Lung (tissue), 16 donors: ENCODE measurements around the gene ADSL. TPM values are rescaled to one million over a fixed set of nuclear protein-coding genes. Genes with fewer than 3 reads are reported as not detected.
A peak's percentile ranks its signal among the peaks of the same experiment; 100 is the strongest.

Source experiments
- ATAC-seq: fragments of 200-7000 bp; cut with Tn5 transposase; one replicate; pipeline ENCODE4 v1.9.1; 2020; ENCODE audit warnings: moderate number of reproducible peaks; ENCODE audit not compliant: insufficient read depth, low FRiP score
- DNase-seq, 3 donors: peaks; one replicate each; pipeline ENCODE4 v3.0.0-alpha.2; 2013 to 2017
- H3K27ac ChIP-seq, 2 donors: one replicate each; pipeline ENCODE4 v1.5.1; 2013; ENCODE audit warnings: mild to moderate bottlenecking in 2 of 2, moderate library complexity in 2 of 2, control low read depth in 1 of 2, inconsistent platforms in 1 of 2, low read depth in 1 of 2, low read length in 1 of 2
- H3K27me3 ChIP-seq, 3 donors: one replicate each; pipeline ENCODE4 v1.5.1; 2013; ENCODE audit warnings: low read length in 2 of 3; ENCODE audit not compliant: control insufficient read depth in 3 of 3, insufficient read depth in 3 of 3
- H3K36me3 ChIP-seq, 4 donors: one replicate each; pipeline ENCODE4 v1.5.1; 2013; ENCODE audit warnings: low read length in 4 of 4, mild to moderate bottlenecking in 1 of 4, moderate library complexity in 1 of 4; ENCODE audit not compliant: control insufficient read depth in 4 of 4, insufficient read depth in 4 of 4
- H3K4me1 ChIP-seq, 5 donors: one replicate each; pipeline ENCODE4 v1.5.1; 2013; ENCODE audit warnings: low read length in 5 of 5, mild to moderate bottlenecking in 2 of 5, moderate library complexity in 1 of 5; ENCODE audit not compliant: control insufficient read depth in 5 of 5, insufficient read depth in 5 of 5
- H3K4me3 ChIP-seq: one replicate; pipeline ENCODE4 v1.5.1; 2013; ENCODE audit warnings: mild to moderate bottlenecking, control low read depth, moderate library complexity
- H3K9ac ChIP-seq, 2 donors: one replicate each; pipeline ENCODE4 v1.5.1; 2013; ENCODE audit warnings: low read length in 2 of 2, control low read depth in 1 of 2; ENCODE audit not compliant: insufficient read depth in 1 of 2
- H3K9me3 ChIP-seq, 4 donors: one replicate each; pipeline ENCODE4 v1.5.1; 2013; ENCODE audit warnings: low read length in 3 of 4, mild to moderate bottlenecking in 1 of 4, moderate library complexity in 1 of 4; ENCODE audit not compliant: control insufficient read depth in 4 of 4, insufficient read depth in 3 of 4
- WGBS, 2 donors: extraction: QIAGEN DNeasy Blood & Tissue Kit; methylation state at CpG; one replicate each; pipeline ENCODE4 v1.1.7; 2013; 5-methylcytosine and 5-hydroxymethylcytosine counted together
- long read RNA-seq, 5 donors: transcript quantifications; one replicate each; lab custom pipeline, GENCODE V29; 2026
- polyA plus RNA-seq, 2 donors: library from polyadenylated mRNA; stranded (reverse); fragments of 200-250 nt; gene quantifications; one replicate each; pipeline ENCODE4 v1.2.1, GENCODE V29; 2013
- total RNA-seq, 2 donors: library from RNA; depleted of rRNA in 1 of 2; stranded (reverse); fragments of >200 nt in 1 of 2; gene quantifications; one replicate each; pipeline ENCODE4 v1.2.1, GENCODE V29; 2014 to 2021
- TF ChIP-seq, protein P1 (sequence below): IDR thresholded peaks from 2 replicates; pipeline ENCODE4 v1.5.1; 2012; ENCODE audit warnings: mild to moderate bottlenecking; ENCODE audit errors: control extremely low read depth, extremely low read depth
- donor health status: control.
- donor health status: control.
- donor health status: Bipolar disorder and iron deficiency.
- donor health status: healthy.
- donor health status: DM: yes; HTN: yes; CAD: no.

Gene ADSL
- 10 to 100 TPM; 41.2 to 44.7 TPM for total RNA-seq
- polyA plus RNA-seq: 10 to 100 TPM; 35.2 to 62.9 TPM
- long read RNA-seq, donor 1, full-length matches to known transcripts: 26 of 53 reads
- long read RNA-seq, donor 1, partial matches to known transcripts: 27 of 53 reads
- long read RNA-seq, donor 1, other reads (novel, unspliced or antisense): 0 of 53 reads
- long read RNA-seq, donor 2, full-length matches to known transcripts: 5 of 5 reads
- long read RNA-seq, donor 2, partial matches to known transcripts: 0 of 5 reads
- long read RNA-seq, donor 2, other reads (novel, unspliced or antisense): 0 of 5 reads
- long read RNA-seq, donor 3, full-length matches to known transcripts: 13 of 19 reads
- long read RNA-seq, donor 3, partial matches to known transcripts: 6 of 19 reads
- long read RNA-seq, donor 3, other reads (novel, unspliced or antisense): 0 of 19 reads
- long read RNA-seq, donor 4, full-length matches to known transcripts: 15 of 37 reads
- long read RNA-seq, donor 4, partial matches to known transcripts: 22 of 37 reads
- long read RNA-seq, donor 4, other reads (novel, unspliced or antisense): 0 of 37 reads
- long read RNA-seq, donor 5, full-length matches to known transcripts: 22 of 53 reads
- long read RNA-seq, donor 5, partial matches to known transcripts: 31 of 53 reads
- long read RNA-seq, donor 5, other reads (novel, unspliced or antisense): 0 of 53 reads

DNA sequence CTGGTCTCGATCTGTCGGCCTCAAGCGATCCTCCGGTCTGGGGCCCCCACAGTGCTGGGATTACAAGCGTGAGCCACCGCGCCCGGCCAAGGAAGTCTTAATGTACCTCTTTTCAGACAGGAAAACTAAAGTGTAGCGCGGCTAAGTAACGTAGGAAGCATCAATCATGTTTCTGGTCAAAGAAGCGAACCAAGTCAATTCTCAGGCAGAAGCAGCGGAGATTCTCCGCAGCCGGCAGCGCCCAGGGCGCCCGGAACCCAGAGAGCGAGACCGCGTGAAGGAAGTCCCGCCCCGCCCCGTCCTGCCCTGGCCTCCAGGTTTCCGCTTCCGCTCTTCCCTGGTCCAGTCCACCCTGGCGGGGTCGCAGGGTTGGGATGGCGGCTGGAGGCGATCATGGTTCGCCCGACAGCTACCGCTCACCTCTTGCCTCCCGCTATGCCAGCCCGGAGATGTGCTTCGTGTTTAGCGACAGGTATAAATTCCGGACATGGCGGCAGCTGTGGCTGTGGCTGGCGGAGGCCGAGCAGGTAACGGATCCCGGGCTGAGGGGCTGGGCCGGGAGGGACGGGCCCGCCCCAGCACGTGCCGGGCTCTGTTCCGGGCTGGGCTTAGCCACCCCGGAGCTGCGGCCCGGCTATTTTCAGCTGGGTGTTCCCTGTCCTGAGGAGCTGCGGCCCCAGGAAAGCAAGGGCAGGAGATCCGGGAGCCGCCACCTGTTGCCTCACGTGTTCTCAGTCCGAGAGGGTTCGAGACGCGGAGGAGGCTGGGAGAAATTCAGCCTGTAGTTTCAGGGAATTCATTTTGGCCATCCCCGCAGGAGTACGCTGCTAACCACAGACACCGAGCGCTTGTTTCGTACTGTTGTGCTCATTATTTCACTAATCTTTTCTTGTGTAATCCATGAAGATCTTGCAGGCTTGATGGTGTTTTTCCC is at the start of gene ADSL:
ADSL (plus strand) TSS at position 316 of the 934 bp plus-strand sequence; CDS start at position 375, 59 bp downstream.
- no peaks in the 10 kb centered on the region for H3K9me3 ChIP-seq
- TF ChIP-seq, protein P1, sequence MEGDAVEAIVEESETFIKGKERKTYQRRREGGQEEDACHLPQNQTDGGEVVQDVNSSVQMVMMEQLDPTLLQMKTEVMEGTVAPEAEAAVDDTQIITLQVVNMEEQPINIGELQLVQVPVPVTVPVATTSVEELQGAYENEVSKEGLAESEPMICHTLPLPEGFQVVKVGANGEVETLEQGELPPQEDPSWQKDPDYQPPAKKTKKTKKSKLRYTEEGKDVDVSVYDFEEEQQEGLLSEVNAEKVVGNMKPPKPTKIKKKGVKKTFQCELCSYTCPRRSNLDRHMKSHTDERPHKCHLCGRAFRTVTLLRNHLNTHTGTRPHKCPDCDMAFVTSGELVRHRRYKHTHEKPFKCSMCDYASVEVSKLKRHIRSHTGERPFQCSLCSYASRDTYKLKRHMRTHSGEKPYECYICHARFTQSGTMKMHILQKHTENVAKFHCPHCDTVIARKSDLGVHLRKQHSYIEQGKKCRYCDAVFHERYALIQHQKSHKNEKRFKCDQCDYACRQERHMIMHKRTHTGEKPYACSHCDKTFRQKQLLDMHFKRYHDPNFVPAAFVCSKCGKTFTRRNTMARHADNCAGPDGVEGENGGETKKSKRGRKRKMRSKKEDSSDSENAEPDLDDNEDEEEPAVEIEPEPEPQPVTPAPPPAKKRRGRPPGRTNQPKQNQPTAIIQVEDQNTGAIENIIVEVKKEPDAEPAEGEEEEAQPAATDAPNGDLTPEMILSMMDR: no peak
- H3K36me3 ChIP-seq: peaks cover 4 to 12% (median 7%) of the 10 kb centered on the region in 4 donors
- peak within 1 kb of the TSS; percentile 90 for H3K4me3 ChIP-seq
- WGBS, 2 donors: 0 to 1% methylated on average over 58 to 65 of the region's 65 CpGs
- peak; percentile 91 to 95 (median 92) for DNase-seq
- H3K27me3 ChIP-seq: no peaks in the 10 kb centered on the region
- H3K4me1 ChIP-seq: peaks cover 5 to 17% (median 9%) of the 10 kb centered on the region in 5 donors
- peak within 1 kb of the TSS; percentile 88 to 97 for H3K27ac ChIP-seq
- ATAC-seq: peak; percentile 98
- H3K9ac ChIP-seq: peak within 1 kb of the TSS; percentile 55 to 77

DNA sequence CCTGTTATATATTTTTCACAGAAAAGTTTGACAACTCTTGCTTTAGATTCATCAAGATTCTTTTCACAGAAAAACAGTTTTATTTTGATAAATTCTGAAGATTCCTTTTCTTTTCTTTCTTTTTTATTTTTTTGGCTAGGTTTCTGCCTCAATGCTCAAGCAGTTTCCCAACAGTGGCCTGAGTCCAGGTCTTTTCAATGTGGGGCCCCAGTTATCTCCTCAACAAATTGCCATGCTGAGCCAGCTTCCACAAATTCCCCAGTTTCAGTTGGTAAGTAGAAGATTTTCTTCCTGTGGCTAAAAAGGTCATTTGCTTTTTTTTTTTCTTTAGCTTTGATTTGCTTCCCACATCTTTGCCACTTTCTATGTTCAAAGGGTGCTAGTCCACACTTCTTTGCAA is 46.0 kb upstream of the ADSL start:
- no peaks in the 10 kb centered on the region for H3K9me3 ChIP-seq

DNA sequence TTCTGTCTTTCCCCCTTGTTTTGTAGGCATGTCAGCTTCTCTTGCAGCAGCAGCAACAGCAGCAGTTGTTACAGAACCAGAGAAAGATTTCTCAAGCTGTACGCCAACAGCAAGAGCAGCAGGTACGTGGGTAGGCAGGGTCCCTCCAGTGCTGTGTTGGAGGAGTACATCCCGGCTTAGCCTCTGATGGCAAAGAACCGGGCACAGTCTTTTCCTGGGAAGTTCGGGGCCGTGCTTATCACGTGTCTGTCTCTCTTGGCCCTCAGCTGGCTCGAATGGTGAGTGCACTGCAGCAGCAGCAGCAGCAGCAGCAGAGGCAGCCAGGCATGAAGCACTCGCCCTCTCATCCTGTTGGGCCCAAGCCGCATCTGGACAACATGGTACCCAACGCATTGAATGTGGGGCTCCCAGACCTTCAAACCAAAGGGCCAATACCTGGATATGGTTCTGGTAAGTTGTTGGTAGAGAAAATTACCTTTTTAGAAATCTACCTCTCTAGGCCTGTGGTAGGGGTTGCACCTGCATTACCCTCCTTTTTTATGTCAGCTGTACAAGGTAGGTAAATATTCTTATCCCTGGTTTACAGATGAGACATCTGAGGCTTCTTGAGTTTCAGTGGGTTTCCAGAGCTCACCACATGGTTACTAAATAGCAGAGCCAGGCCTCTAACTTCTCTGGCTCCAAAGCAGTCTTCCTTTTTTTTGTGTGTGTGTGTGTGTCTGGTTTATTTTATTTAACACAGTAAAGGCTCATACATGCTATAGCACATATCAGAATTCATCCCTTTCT is 45.2 kb upstream of the ADSL start:
- TF ChIP-seq, protein P1: no peak
- ATAC-seq (no peak), DNase-seq (no peak)
- Histone ChIP-seq H3K9ac (no peak overlapping the region), H3K36me3 (peaks cover 13 to 31% (median 21%) of the 10 kb centered on the region in 4 donors), H3K4me3 (no peak overlapping the region), H3K27ac (no peak overlapping the region), H3K9me3 (no peaks in the 10 kb centered on the region), H3K27me3 (no peaks in the 10 kb centered on the region), H3K4me1 (peaks cover 0 to 18% (median 1%) of the 10 kb centered on the region in 5 donors)
- 94 to 96% methylated on average over 11 of the region's 11 CpGs for WGBS, 2 donors

More for the DNA sequence above, 46.0 kb upstream of the ADSL start:
- Histone ChIP-seq H3K9ac (no peak overlapping the region), H3K36me3 (peaks cover 15 to 27% (median 22%) of the 10 kb centered on the region in 4 donors), H3K4me3 (no peak overlapping the region), H3K4me1 (peaks cover 0 to 18% (median 1%) of the 10 kb centered on the region in 5 donors), H3K27me3 (no peaks in the 10 kb centered on the region), H3K27ac (no peak overlapping the region)
- DNase-seq (peak; percentile 21 to 73 (median 52)), ATAC-seq (no peak)
- TF ChIP-seq, protein P1: no peak
